HG03139 (cell line): ENCODE measurements around the gene SH2B2.

ENCODE experiments used
- ATAC-seq: cut with Tn5 transposase; IDR thresholded peaks from one replicate; pipeline ENCODE4 v1.9.1; 2021; ENCODE audit not compliant: unreplicated experiment

Gene SH2B2

DNA sequence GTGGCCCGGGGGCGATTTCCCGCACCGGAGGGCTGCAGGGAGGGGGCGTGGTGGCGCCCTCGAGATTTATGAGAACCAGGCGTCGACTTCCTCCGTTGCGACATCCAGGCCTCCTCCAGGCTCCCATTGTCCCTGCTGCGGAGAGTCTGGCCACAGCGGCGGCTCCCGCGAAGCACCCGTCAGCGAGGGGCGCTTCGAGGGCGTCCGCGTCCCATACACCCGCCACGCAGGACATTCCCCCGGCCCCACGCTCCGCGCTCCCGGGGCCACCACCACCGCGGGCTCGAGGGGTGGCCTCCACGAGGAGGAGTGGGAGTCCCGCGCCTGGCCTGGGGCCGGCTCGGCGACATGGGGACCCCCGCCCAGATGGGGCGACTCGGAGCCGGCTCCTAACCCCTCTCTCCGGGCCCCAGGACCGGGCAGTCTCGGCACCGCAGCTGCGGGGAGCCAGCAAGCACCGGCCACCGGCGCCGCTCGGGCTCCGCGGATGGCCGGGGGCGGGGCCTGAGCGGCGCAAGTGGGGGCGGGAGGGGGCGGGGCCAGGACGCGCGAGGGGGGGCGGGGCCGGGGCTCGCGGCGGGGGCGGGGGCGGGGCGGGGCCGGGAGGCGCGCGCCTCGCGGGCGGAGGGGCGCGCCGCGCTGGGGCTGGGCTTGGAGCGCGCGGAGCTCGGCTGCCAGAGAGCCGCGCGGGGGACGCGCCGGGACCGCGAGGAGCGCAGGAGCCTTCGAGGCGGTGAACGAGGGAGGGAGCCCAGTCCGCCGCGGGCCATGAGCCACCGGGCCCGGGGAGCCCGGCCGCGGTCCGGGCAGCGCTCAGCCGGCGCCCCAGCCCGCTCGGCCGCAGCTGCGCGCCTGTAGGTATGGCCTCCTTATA lies at the start of gene SH2B2:
Gene SH2B2 (plus strand): TSS at position 632 of the 874 bp plus-strand sequence. CDS start 13,683 bp downstream, outside the sequence.
- ATAC-seq: no peak

DNA sequence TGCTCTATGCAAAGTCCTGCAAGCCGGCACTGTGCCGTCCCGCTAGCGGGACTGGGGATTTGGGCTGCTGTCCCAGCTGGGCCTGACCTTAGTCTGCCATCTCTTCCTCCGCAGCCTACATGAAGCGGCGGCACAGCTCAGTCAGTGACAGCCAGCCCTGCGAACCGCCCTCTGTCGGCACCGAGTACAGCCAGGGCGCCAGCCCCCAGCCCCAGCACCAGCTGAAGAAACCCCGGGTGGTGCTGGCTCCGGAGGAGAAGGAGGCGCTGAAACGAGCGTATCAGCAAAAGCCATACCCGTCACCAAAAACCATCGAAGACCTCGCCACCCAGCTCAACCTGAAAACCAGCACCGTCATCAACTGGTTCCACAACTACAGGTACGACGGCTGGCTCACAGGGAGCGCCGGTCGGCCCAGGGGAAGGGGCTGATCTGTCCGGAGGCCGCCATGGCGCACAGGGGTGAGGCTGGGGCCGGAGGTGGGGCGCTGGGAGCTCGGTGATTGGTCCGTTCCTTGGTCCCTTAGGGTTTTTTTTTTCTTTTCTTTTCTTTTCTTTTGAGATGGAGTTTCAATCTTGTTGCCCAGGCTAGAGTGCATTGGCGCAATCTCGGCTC lies 47.4 kb upstream of the SH2B2 start:
- ATAC-seq: no peak

DNA sequence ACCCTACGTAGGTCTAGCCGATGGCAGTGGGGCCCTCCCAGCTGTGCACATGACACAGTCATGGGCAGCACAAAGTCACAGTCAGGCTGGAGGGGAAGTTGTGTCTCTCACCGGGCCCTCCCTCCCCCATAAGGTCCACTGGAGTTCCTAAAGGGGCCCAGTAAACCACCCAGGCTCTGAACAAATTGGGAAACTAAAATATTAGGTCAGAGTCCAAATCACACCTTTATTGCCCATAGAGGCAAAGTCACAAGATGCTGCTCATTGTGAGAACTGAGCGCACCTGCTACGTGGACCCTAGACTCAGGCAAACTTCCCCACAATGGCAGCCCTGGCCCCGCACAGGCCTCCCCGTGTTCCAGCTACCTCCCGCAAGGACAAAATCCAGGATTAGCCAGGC lies 45.2 kb upstream of the SH2B2 start:
- ATAC-seq: no peak

DNA sequence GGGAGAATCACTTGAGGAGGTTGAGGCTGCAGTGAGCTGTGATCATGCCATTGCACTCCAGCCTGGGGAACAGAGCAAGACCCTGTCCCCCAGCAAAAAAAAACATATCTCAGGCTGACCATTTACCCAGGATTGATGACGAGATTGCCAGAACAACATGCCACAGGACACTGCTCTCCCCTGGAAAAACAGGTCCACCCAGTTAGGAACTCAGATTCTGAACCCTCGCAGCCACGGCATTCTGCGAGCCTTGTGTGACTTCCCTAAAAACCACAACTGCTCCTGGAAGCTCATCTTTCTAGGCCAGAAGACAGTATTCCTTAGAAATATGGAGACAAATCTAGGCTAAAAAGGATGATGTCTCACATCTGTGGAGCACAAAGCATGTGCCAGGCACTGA lies 42.1 kb upstream of the SH2B2 start:
- no peak for ATAC-seq

DNA sequence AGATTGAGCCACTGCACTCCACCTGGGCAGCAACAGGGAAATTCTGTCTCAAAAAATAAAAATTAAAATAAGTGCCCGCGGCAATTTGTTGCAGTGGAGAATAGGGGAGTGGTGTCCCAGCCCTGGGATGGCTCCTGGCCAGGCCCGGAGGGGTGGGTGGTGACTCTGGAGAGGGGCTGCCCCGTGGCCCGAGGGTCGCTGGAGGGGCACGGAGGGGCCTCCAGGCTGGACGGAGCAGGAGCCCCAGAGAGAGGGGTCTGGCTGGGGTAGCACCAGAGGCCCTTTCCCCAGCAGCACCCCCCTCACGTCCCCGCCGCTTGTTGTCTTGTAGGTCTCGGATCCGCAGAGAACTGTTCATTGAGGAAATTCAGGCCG lies 38.6 kb upstream of the SH2B2 start:
- ATAC-seq: no peak

DNA sequence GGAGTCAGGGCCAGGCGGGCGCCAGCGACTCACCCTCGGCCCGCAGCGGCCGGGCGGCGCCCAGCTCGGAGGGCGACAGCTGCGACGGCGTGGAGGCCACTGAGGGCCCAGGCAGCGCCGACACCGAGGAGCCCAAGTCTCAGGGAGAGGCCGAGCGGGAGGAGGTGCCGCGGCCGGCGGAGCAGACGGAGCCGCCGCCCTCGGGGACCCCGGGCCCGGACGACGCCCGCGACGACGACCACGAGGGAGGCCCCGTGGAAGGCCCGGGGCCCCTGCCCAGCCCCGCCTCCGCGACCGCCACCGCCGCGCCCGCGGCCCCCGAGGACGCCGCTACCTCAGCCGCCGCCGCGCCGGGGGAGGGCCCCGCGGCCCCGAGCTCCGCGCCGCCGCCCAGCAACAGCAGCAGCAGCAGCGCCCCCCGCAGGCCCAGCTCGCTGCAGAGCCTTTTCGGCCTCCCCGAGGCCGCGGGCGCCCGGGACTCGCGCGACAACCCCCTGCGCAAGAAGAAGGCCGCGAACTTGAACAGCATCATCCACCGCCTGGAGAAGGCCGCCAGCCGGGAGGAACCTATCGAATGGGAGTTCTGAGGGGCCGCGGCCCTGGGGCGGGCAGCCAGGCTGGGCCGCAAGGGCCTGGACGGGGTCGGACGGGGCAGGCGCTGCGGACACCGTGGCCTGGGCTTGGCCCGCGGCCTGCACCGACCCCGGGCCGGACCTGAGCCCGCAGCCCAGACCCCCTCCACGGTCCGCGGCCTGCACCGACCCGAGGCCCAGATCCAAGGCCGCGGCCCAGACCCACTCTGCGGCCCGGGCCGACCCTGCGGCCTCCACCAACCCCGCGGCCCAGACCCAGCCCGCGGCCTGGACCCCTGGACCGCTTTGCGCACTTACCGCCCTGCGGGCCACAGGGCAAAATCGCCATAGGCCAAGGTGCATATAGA lies 37.9 kb upstream of the SH2B2 start:
- ATAC-seq: no peak

DNA sequence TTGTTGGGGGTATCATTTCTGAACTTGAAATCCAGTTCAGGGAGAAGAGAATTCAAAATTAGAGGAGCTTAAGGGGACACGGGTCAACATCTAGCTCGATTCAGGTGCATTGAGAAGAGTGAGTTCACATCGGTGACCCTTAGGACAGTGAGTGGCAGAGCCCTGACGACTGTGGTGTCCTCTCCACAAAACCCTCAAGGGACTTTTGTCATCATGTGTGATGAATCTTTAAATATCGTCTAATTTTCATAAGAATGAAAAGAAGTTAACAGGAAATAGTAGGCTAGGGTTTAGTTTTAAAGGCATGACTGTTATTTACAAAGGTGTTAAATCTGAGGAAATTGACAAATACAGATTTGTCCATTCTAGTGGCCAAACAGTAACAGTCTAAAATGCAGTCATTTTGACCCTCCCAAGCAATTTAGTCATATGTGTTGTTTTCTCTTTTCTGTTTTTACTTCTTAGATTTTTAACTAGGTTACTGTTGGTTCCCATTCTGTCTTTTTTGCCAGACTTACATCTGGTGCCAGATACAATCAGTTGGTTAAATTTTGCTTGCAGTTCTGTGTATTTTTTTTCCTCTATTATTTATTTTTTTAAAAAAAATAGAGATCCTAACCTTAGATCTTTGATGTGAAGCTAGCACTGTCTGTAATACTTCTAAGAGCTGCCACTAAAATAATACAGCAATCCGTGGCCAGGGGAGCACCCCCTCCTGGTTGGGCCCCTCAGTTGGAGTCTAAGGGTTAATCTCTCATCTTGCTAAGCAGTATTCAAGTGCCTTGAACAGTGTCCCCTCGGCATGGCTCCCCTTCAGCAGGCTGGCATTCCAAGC lies 34.9 kb upstream of the SH2B2 start:
- ATAC-seq: no peak

DNA sequence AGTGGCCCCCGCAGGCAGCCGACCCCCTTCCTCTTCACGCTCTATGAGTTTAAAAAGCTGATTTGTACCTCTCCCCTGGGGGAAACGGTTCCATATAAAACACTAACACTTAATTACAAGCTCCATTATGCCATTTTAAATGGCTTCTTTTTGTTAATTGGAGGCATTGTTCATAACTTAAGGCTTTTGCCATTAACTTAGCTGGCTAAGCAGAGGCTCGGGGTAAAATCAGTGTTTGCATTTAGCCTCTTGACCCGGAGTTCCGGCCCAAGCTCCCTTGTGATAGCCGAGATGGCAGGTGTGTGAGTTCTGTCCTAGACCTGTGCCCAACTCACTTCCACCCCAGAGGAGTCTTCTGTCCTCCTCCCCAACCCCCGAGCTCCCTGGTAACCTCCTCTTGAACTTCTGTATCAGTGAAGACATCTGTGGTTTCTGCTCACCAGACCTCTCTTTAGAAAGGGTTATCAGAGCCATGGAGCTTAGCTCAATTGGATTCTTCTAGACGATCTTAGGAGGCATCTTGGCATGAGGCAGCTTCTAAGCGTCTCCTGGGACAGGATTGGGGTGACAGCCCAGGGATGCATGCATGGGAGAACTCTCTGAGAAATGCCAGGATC lies 34.2 kb upstream of the SH2B2 start:
- ATAC-seq: no peak

DNA sequence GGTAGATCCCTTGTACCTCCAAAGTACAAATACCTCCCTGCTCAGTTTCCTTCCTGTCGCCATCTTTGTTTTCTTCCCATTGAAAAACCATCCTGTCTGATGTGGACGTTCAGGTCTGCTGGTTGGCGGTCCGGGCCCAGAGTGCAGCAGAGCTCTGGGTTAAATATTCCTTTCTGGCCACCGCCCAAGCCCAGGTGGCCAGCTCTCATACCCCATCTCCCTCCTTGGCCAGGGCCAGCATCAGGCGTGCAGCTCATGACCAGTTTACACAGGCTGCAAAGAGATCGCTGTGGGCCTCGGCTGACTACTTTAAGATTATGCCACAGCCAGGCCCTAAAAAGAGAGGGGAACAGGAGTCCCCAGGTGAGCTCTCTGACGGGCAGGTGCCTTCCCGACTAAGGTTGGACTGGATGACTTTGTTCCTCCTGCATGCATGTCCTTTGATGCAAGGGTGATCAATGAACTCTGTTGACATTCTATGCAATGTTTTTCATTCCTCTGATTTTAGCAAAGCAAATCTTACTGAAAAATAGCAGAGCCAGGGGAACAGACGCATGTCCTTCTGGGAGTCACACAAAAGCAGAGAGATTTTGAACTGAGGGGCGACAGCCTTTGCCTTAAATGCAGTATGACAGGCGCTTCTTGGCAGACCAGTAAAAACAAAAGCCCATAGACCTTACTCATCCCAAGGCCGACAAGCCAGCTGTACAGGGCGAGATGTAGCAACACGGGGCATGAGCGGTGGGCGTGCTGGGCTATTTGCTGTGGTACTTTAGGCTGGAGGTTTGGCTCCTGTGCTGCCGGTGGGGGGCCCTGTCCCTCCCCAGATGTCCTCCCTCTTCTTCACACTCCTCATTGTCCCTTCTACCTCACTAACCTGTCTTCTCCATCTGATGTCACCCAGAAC lies 33.3 kb upstream of the SH2B2 start:
- ATAC-seq: no peak

DNA sequence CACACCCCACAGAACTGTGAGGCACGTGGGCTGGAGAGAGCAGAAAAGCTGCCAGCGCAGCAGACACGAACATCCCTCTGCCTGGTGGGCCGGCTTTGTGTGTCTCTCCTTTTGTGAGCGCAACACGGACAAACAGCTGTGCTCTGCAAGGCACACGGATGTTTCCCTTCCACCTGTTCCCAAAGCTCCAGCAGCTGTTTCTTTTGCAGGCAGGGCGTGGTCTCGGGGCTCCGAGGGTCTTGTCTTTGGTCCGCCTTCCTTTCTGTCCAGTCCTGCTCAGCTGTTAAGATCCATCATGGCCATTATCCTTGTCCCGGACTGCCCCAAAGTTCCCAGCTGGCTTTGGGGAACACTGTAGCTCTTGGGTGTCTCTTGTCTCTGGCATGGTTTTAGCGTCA lies 32.7 kb upstream of the SH2B2 start:
- no peak for ATAC-seq

DNA sequence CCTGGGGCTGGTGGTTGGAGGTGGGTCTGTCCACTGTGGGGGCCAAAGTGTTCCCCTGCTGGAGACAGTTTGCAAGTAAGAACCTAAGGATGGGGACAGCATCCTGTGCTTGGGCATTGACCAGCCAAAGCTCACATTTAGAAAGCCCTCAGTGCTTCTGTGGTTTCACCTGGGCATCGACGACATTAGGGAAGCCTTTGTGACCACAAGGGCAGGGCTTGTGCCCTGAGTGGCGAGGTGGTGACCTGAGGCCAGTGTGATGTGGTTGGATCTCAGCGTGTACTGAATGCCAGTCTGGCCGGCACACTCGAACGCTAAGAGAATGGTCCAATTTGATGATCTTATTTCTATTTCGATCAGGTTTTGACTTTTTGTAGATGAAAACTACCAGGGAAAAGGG lies 32.1 kb upstream of the SH2B2 start:
- ATAC-seq: no peak

DNA sequence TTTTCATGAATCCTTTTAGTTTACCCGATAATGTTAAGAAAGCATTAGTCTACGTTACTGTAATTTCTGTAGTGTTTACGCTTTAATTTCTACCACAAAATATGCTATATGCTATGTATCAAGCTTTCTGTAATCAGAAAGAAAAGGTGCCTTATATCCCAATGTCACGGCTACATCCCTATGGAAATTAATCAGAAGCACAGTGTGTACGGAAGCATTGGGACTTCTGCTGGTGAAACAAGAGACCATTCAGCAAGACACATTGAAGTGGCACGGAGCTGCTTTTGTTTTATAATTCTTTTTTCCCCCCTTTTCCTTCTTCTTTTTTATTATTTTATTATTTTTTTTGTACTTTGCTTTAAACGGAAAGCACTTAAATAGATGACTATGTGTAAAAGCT lies 31.2 kb upstream of the SH2B2 start:
- no peak for ATAC-seq

DNA sequence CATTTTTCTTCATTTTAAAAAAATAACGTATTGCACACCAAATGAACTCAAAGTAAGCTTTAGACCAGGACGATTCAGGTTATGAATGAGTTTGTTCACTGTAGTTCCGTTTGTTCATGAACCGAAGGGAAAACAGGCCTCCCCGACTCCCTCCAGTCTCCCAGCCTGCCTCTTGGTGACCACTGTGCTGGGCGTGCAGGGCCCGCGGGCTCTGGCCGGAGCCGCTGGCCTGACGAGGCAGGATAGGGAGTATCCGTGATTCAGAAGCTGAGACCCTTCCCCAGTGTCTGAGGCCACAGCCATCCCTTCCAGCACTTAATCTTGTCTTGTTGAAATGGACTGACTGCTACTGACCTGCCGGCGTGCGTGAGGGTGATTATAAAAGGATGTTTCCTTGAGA lies 30.8 kb upstream of the SH2B2 start:
- no peak for ATAC-seq

DNA sequence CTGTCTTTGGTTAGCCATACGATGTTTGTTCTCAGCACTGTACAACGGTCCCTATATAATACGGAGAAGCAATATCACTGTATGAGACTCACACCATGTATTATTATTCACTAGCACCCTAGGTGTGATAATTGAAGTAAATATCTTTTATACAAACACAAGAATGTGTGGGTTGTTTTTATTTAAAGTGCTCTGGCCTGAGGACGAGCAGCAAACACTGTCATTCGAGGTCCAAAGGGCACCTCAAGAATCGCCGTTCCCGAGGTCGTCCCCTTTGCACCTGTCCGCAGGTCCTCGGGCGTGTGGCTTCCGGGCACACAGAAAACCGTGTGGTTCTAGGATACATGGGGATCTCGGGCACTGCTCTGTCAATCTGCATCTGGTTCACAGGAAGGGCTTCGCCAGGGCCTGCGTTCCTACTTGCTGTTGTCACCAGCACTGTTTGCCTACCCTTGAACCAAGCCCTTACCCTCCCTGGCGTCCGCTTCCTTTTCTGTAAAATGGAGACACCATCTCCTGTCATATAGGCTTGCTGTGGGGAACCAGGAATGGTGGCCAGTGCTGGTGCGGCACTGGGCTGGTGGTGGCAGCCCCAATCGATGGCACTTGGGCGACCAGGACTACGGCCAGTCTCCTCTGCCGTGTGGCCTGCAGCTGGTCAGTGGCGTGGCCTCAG lies 28.5 kb upstream of the SH2B2 start:
- ATAC-seq: no peak

DNA sequence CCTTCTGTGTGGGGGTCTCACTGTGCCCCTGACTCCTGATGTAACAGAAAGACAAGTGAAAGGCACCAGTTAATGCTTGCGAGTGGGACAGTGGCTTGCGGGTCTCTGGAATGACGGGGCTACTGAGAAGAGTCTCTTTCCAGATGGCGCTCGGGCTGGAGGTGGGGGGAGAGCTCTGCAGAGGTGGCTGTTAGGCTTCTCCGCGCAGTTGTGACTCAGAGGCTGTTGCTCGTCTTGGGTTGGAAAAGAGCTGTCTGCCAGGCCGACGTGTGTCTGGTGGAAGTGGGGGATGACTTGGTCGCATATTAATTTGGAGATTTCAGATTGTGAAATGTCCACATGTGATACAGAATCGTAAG lies 27.9 kb upstream of the SH2B2 start:
- no peak for ATAC-seq

DNA sequence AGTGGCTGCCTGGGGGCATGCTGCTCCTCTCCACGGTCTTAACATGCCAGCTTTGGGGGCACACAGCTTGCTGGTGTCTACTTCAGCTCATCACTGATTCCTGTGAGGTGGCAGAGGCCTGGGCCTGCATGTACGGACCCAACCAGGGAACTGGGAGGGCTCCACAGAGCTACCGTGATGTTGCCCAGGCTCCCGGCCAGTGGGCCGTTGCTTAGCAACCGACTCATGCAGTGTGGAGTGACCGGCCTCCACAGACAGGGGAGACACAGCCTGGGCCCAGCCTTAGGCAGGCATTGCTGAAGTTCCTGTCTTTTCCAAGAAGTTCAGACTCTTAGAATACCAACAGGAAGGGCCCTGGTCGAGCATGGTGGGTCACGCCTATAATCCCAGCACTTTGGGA lies 25.8 kb upstream of the SH2B2 start:
- ATAC-seq: no peak

DNA sequence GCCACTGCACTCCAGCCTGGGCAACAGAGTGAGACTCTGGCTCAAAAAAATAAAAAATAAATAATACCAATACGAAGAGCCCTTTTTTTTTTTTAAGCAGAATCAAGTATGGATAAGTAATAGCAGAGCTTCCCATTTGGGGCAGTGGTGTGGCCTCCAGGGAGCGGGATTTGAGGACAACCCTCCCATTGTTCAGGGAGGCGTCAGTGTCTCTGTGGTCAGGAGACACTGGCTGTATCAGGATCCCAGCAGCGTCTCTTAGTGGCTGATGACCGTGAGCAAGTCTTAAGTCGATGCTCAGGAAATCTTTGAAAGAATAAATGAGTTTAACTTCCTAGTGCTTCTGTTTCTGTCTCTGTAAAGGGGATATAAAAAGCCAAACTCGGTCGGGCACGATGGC lies 25.2 kb upstream of the SH2B2 start:
- no peak for ATAC-seq

DNA sequence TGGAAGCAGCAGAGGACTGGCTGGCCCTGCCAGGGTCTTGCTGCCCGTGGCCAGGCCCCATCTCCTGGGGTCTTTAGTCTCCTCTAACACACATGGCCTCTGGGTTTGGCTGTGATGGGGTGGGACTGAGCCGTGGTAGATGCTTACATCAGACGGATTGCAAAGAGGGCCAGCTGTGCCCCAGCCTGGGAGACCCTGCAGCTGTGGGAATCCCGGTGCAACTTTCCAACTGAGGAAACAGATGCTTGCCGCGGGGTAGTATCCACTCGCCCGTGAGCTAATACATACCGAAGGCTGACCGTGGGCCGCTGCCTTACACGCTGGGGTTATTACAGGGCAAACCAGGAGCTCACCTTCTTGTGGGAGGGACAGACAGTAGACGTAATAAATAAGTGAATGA lies 24.1 kb upstream of the SH2B2 start:
- ATAC-seq: no peak

DNA sequence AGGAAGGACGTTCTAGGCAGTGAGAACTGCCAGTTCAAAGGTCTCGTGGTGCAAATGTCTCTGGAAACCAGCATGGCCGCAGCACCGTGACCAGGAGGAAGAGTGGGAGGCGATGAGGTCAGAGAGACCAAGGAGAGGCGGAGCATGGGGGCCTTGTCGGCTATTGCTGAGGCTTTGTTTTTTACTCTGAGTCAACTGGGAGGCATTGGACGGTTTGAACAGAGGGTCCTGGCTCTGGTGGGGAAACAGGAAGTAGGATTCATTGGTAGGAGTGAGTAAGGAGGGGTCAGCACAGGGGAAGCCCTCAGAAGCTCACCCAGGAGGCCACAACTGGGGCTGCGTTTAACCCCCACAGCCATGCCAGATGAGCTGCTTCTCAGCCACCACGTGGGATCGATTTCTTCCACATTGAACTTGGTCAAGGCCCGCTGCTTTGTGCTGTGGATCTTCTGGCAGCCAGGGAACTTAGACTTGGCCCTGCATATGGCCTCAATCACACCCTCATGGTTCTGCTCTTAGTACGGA lies 22.2 kb upstream of the SH2B2 start:
- no peak for ATAC-seq
